Gastrocnemius medialis (tissue), 4 donors: ENCODE results near the gene STK38. TPM values are rescaled to one million over a fixed set of nuclear protein-coding genes. Genes with fewer than 3 reads are reported as not detected.

ENCODE experiments used
- ATAC-seq, 2 donors: fragments of 150-250 bp; one replicate each; pipeline ENCODE4 v1.9.1; 2016
- DNase-seq, 2 donors: peaks; one replicate each; pipeline ENCODE4 v3.0.0-alpha.2; 2019
- H3K27ac ChIP-seq, 4 donors: fragments of 200-600 bp; sonication (generic); 1 replicate in 1 of 4; 2 replicates in 3 of 4; pipeline ENCODE4 v1.5.1; 2016 to 2018; ENCODE audit warnings: mild to moderate bottlenecking in 2 of 4, moderate library complexity in 1 of 4
- H3K27me3 ChIP-seq, 3 donors: fragments of 200-600 bp; sonication (generic) in 2 of 3; 1 replicate in 1 of 3; 2 replicates in 2 of 3; pipeline versions ENCODE4 v1.5.1 to v1.6.0; 2016 to 2019; ENCODE audit warnings: mild to moderate bottlenecking in 1 of 3, moderate library complexity in 1 of 3
- H3K36me3 ChIP-seq, 2 donors: fragments of 200-600 bp; sonication (generic) in 1 of 2; one replicate each; pipeline ENCODE4 v1.5.1; 2017 to 2018
- H3K4me1 ChIP-seq, 2 donors: fragments of 200-600 bp; sonication (generic) in 1 of 2; one replicate each; pipeline ENCODE4 v1.5.1; 2016 to 2017; ENCODE audit warnings: mild to moderate bottlenecking in 2 of 2
- H3K4me3 ChIP-seq, 4 donors: fragments of 200-600 bp; sonication (generic) in 3 of 4; 1 replicate in 1 of 4; 2 replicates in 3 of 4; pipeline ENCODE4 v1.5.1; 2016 to 2019; ENCODE audit warnings: mild to moderate bottlenecking in 2 of 4
- H3K9me3 ChIP-seq, 3 donors: fragments of 200-600 bp; sonication (generic) in 2 of 3; 1 replicate in 1 of 3; 2 replicates in 2 of 3; pipeline ENCODE4 v1.5.1; 2016 to 2019
- CTCF ChIP-seq, 5 experiments: fragments of 450-650 bp in 3 of 5; fragments of 200-600 bp in 2 of 5; sonication (generic) in 2 of 5; IDR thresholded peaks in 4 of 5; conservative IDR thresholded peaks in 1 of 5; 1 replicate in 4 of 5; 2 replicates in 1 of 5; pipeline ENCODE4 v1.5.1; 2016 to 2019; ENCODE audit warnings: antibody characterized with exemption in 5 of 5, mild to moderate bottlenecking in 3 of 5, moderate library complexity in 3 of 5
- POLR2A ChIP-seq, 2 donors: fragments of 450-650 bp; IDR thresholded peaks; one replicate each; pipeline ENCODE4 v1.6.1; 2017; ENCODE audit warnings: antibody characterized with exemption in 2 of 2, mild to moderate bottlenecking in 2 of 2, moderate library complexity in 2 of 2
- in situ Hi-C, 4 donors: fragments of 200-750 bp; cut with MboI; loops; one replicate each; pipeline versions ENCODE4 v1.15.0 to v1.8.0; 2017; ENCODE audit warnings: low sequenced_read_pairs in 4 of 4
- intact Hi-C: fragments of 100-400 bp; cut with DNase I; formaldehyde crosslinking; loops from one replicate; pipeline ENCODE4 v1.15.1; 2023; ENCODE audit warnings: low total_unique reads
- total RNA-seq, 4 donors: library from RNA; depleted of rRNA; stranded (reverse); fragments of >200 nt; gene quantifications; one replicate each; pipeline versions ENCODE4 v1.1.0 to v1.2.3, GENCODE V29; 2016

STK38 gene
- total RNA-seq, 4 donors from 2014 or later = 10.8 to 14.8 (median 12.7) TPM

DNA sequence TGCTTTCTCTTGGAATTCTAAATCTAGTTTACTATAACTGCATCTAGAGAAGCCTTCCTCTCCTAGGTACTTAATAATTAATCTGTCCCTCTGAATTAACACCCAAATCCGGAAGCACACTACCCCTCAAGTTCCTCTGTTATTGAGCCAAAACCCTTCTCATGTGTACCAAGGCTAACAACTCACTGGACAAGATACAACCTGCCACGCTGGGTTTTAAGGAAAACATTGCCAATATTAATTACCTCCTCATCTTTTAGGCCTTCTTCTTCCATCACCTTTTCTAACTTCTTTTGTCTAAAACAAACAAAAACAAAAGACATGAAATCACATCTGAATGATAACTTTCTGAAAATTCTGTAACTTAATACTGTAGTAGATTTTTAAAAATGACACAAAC lies 21.9 kb downstream of the STK38 start:
- no peak for DNase-seq
- Histone ChIP-seq H3K4me1 (peaks cover 10 to 13% of the 10 kb centered on the region in 2 donors), H3K27ac (no peak overlapping the region), H3K27me3 (no peaks in the 10 kb centered on the region), H3K36me3 (peaks cover 0 to 43% of the 10 kb centered on the region in 2 donors), H3K4me3 (no peak overlapping the region), H3K9me3 (no peaks in the 10 kb centered on the region)
- in situ Hi-C loops = no loop called here
- ATAC-seq = no peak
- TF ChIP-seq CTCF (IDR thresholded peaks at IDR 0.05 in 4 of 5, conservative IDR thresholded peaks at IDR 0.05 in 1 of 5) (no peak), POLR2A (IDR thresholded peaks at IDR 0.05) (no peak)
- intact Hi-C loops = no loop called here

DNA sequence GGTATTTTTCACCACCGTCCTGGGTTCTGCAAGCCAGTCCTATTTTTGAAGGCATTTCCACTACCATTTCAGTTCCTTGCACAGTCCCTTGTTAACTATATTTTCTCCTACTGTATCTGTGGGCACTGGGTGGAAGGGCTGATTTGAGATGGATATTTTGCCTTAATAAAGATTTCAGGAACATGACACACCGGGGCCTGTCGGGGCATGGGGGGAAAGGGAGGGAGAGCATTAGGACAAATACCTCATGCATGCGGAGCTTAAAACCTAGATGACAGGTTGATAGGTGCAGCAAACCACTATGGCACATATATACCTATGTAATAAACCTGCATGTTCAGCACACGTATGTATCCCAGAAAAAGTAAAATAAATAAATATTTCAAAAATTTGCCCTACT lies 22.4 kb downstream of the STK38 start:
- Histone ChIP-seq H3K27ac (no peak overlapping the region), H3K4me3 (no peak overlapping the region), H3K4me1 (peaks cover 10 to 13% of the 10 kb centered on the region in 2 donors), H3K36me3 (peaks cover 0 to 46% of the 10 kb centered on the region in 2 donors), H3K27me3 (no peaks in the 10 kb centered on the region), H3K9me3 (no peaks in the 10 kb centered on the region)
- ATAC-seq (no peak), DNase-seq (no peak)
- TF ChIP-seq CTCF (IDR thresholded peaks at IDR 0.05 in 4 of 5, conservative IDR thresholded peaks at IDR 0.05 in 1 of 5) = no peak
- TF ChIP-seq POLR2A (IDR thresholded peaks at IDR 0.05) = no peak
- intact Hi-C loops = no loop called here
- in situ Hi-C loops = no loop called here

DNA sequence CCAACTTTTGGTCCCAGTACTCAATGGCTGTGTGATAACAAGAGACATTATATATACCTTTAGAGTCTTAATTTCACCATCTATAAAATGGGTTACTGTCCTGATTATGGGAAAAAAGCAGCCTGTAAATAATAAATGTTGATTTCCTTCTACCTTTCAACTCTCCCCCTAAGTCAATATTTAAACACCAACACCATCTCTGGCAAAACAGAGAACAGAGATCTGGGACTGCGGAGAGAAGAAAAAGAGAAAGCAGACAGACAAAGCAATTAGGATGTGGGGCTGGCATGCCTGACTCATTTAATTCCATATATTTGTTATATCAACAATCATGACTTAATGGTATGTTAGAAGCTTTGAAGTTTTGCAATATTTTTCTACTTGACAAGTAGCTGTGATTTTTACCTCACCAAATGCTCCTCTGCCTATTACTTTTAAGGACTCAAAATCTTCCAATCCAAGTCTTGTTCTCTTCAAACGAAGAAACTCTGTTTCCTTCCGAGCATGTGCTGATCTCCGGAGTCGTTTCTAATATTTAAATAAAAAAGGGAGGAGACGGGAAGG lies 23.3 kb downstream of the STK38 start:
- no peak overlapping the region for H3K4me3 ChIP-seq
- intact Hi-C loops (no loop called here), in situ Hi-C loops (no loop called here)
- no peaks in the 10 kb centered on the region for H3K27me3 ChIP-seq
- peaks cover 10 to 11% of the 10 kb centered on the region in 2 donors for H3K4me1 ChIP-seq
- ATAC-seq (no peak), DNase-seq (no peak)
- no peaks in the 10 kb centered on the region for H3K9me3 ChIP-seq
- H3K36me3 ChIP-seq = peaks cover 0 to 55% of the 10 kb centered on the region in 2 donors
- no peak overlapping the region for H3K27ac ChIP-seq
- TF ChIP-seq CTCF (IDR thresholded peaks at IDR 0.05 in 4 of 5, conservative IDR thresholded peaks at IDR 0.05 in 1 of 5) = no peak
- no peak for TF ChIP-seq POLR2A (IDR thresholded peaks at IDR 0.05)

DNA sequence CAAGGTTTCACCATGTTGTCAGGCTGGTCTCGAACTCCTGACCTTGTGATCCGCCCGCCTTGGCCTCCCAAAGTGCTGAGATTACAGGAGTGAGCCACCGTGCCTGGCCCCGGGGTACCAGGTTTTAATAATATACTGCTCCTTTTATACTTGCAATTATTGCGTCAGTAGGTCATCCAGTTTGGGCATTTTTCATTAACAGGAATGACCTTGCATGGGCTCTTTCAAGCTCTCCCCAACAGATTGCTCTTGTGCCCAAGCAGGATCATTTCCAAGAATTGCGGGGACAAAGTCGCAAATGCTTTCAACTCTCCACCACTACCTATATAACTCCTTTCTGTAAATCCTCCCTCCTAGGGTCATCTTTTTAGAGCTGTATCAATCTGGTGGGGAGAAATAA lies 23.8 kb downstream of the STK38 start:
- no peaks in the 10 kb centered on the region for H3K9me3 ChIP-seq
- no peak for DNase-seq

More for the DNA sequence above, 23.8 kb downstream of the STK38 start:
- Histone ChIP-seq H3K36me3 (peaks cover 0 to 57% of the 10 kb centered on the region in 2 donors), H3K4me1 (peaks cover 6 to 9% of the 10 kb centered on the region in 2 donors), H3K27ac (no peak overlapping the region), H3K27me3 (no peaks in the 10 kb centered on the region), H3K4me3 (no peak overlapping the region)
- in situ Hi-C loops (no loop called here), intact Hi-C loops (no loop called here)
- TF ChIP-seq CTCF (IDR thresholded peaks at IDR 0.05 in 4 of 5, conservative IDR thresholded peaks at IDR 0.05 in 1 of 5) = no peak
- no peak for TF ChIP-seq POLR2A (IDR thresholded peaks at IDR 0.05)
- no peak for ATAC-seq
